GM12878 (cell line): Measurements from ENCODE around the gene PPIE. TPM values are rescaled to one million over a fixed set of nuclear protein-coding genes. Genes with fewer than 3 reads are reported as not detected.

Experiments
- CEBPB ChIP-seq, 2 experiments: fragments of 150-350 bp in 1 of 2; IDR thresholded peaks; 2 replicates each; pipeline ENCODE4 v1.6.1; 2012 to 2014; ENCODE audit warnings: low read depth in 2 of 2, low read length in 2 of 2, borderline replicate concordance in 1 of 2, inconsistent platforms in 1 of 2
- IKZF1 ChIP-seq: fragments of 450-650 bp; conservative IDR thresholded peaks from 2 replicates; pipeline ENCODE4 v1.6.1; 2017; ENCODE audit warnings: antibody characterized with exemption, mild to moderate bottlenecking
- JUND ChIP-seq: IDR thresholded peaks from 2 replicates; pipeline ENCODE4 v1.6.1; 2012; ENCODE audit warnings: low read depth, mild to moderate bottlenecking, low read length, improper control_type of control experiment, moderate library complexity
- KDM1A ChIP-seq: fragments of 200-600 bp; sonication (generic); IDR thresholded peaks from 2 replicates; pipeline ENCODE4 v1.6.1; 2016; ENCODE audit warnings: borderline replicate concordance
- NFXL1 ChIP-seq: fragments of 450-650 bp; IDR thresholded peaks from 2 replicates; pipeline ENCODE4 v1.6.1; 2017; ENCODE audit warnings: antibody characterized with exemption, mild to moderate bottlenecking, borderline replicate concordance
- NFYB ChIP-seq: IDR thresholded peaks from 2 replicates; pipeline ENCODE4 v1.6.1; 2011; ENCODE audit warnings: low read depth, mild to moderate bottlenecking, low read length, improper control_type of control experiment, moderate library complexity; ENCODE audit not compliant: insufficient read depth
- NR2C2 ChIP-seq: IDR thresholded peaks from 2 replicates; pipeline ENCODE4 v1.6.1; 2011; ENCODE audit warnings: borderline replicate concordance, low read depth; ENCODE audit not compliant: control insufficient read depth, insufficient read length
- PAX8 ChIP-seq: fragments of 450-650 bp; IDR thresholded peaks from 2 replicates; pipeline ENCODE4 v1.6.1; 2017; ENCODE audit warnings: mild to moderate bottlenecking, moderate library complexity
- RFX5 ChIP-seq: IDR thresholded peaks from 2 replicates; pipeline ENCODE4 v1.6.1; 2011; ENCODE audit warnings: low read depth, low read length, improper control_type of control experiment
- SMAD1 ChIP-seq: fragments of 450-650 bp; IDR thresholded peaks from 2 replicates; pipeline ENCODE4 v1.6.1; 2018; ENCODE audit warnings: mild to moderate bottlenecking, low read depth; ENCODE audit not compliant: partially characterized antibody
- SMARCA5 ChIP-seq: fragments of 450-650 bp; IDR thresholded peaks from 2 replicates; pipeline ENCODE4 v1.6.1; 2017; ENCODE audit warnings: mild to moderate bottlenecking
- STAT1 ChIP-seq: fragments of 450-650 bp; conservative IDR thresholded peaks from 2 replicates; pipeline ENCODE4 v1.6.1; 2014; ENCODE audit warnings: antibody characterized with exemption, mild to moderate bottlenecking
- polyA plus RNA-seq, 11 experiments: library from polyadenylated mRNA; depleted of rRNA in 4 of 11; unstranded in 6 of 11; stranded (reverse) in 5 of 11; fragments of >200 nt; fragmentation: Nextera tagmentation in 4 of 11; fragmentation: Illumina TruSeq in 1 of 11; extraction: Ambion mirVana in 4 of 11; extraction: Trizol in 1 of 11; gene quantifications; 1 replicate in 1 of 11; 2 replicates in 10 of 11; pipeline versions ENCODE4 v1.2.1 to v1.2.3, GENCODE V29; 2011 to 2016; ENCODE audit warnings: inconsistent platforms in 2 of 11, missing spikeins in 2 of 11, low read depth in 1 of 11
- total RNA-seq, 4 experiments: library from RNA; depleted of rRNA in 3 of 4; stranded (reverse); fragments of >200 nt in 3 of 4; fragmentation: Illumina TruSeq in 1 of 4; extraction: Trizol in 1 of 4; gene quantifications; 2 replicates each; pipeline versions ENCODE4 v1.2.1 to v1.2.3, GENCODE V29; 2013 to 2021
- TF ChIP-seq, protein P1 (sequence below): fragments of 450-650 bp; IDR thresholded peaks from 2 replicates; pipeline ENCODE4 v1.6.1; 2017; ENCODE audit warnings: mild to moderate bottlenecking, moderate library complexity
- TF ChIP-seq, protein P2 (sequence below): fragments of 450-650 bp; IDR thresholded peaks from 2 replicates; pipeline ENCODE4 v1.6.1; 2017; ENCODE audit warnings: low read depth, mild to moderate bottlenecking, moderate library complexity
- TF ChIP-seq, protein P3 (sequence below): IDR thresholded peaks from 2 replicates; pipeline ENCODE4 v1.6.1; 2011; ENCODE audit warnings: mild to moderate bottlenecking, low read depth, low read length, moderate library complexity; ENCODE audit not compliant: insufficient replicate concordance
- TF ChIP-seq, protein P4 (sequence below): fragments of 450-650 bp; IDR thresholded peaks from 2 replicates; pipeline ENCODE4 v1.6.1; 2017; ENCODE audit warnings: antibody characterized with exemption, mild to moderate bottlenecking, moderate library complexity

PPIE gene
- total and polyA plus RNA-seq, 10 of the 15 experiments (the other 5 are each of a cell fraction or from before 2014, with no cell fraction given), result 36.6 to 163 (median 70.1) TPM

DNA sequence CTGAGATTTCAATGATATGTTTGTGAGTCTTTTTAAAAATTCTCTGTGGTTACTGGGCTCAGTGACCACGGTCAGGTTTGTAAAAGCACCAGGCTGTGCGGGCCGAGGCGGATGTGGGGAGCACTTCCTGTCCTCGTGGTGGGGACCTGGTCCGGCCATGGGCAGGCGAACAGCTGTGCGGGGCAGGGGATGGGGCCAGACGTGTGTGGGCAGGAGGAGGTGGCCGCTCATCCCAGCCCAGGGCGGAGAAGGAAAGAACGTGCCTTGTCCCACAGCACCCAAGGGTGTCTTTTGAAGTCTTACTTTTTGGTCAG lies 37.7 kb downstream of the PPIE start (continued):
- TF ChIP-seq, protein P1, sequence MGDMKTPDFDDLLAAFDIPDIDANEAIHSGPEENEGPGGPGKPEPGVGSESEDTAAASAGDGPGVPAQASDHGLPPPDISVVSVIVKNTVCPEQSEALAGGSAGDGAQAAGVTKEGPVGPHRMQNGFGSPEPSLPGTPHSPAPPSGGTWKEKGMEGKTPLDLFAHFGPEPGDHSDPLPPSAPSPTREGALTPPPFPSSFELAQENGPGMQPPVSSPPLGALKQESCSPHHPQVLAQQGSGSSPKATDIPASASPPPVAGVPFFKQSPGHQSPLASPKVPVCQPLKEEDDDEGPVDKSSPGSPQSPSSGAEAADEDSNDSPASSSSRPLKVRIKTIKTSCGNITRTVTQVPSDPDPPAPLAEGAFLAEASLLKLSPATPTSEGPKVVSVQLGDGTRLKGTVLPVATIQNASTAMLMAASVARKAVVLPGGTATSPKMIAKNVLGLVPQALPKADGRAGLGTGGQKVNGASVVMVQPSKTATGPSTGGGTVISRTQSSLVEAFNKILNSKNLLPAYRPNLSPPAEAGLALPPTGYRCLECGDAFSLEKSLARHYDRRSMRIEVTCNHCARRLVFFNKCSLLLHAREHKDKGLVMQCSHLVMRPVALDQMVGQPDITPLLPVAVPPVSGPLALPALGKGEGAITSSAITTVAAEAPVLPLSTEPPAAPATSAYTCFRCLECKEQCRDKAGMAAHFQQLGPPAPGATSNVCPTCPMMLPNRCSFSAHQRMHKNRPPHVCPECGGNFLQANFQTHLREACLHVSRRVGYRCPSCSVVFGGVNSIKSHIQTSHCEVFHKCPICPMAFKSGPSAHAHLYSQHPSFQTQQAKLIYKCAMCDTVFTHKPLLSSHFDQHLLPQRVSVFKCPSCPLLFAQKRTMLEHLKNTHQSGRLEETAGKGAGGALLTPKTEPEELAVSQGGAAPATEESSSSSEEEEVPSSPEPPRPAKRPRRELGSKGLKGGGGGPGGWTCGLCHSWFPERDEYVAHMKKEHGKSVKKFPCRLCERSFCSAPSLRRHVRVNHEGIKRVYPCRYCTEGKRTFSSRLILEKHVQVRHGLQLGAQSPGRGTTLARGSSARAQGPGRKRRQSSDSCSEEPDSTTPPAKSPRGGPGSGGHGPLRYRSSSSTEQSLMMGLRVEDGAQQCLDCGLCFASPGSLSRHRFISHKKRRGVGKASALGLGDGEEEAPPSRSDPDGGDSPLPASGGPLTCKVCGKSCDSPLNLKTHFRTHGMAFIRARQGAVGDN, result 0 out of 2 replicates have a peak, but pooled peaks have one; percentile 43
- TF ChIP-seq RFX5 (no peak), IKZF1 (peak; percentile 56; the same call in 1 of the 2 replicates), JUND (no peak), NFXL1 (no peak), NR2C2 (no peak), NFYB (no peak), SMARCA5 (no peak), PAX8 (no peak), KDM1A (no peak), STAT1 (no peak), SMAD1 (no peak), CEBPB (IDR thresholded peaks at IDR 0.05; ENCODE audit: borderline replicate concordance in 1 of 2, low read depth in 2 of 2, low read length in 2 of 2) (no peak)
- TF ChIP-seq, protein P2, sequence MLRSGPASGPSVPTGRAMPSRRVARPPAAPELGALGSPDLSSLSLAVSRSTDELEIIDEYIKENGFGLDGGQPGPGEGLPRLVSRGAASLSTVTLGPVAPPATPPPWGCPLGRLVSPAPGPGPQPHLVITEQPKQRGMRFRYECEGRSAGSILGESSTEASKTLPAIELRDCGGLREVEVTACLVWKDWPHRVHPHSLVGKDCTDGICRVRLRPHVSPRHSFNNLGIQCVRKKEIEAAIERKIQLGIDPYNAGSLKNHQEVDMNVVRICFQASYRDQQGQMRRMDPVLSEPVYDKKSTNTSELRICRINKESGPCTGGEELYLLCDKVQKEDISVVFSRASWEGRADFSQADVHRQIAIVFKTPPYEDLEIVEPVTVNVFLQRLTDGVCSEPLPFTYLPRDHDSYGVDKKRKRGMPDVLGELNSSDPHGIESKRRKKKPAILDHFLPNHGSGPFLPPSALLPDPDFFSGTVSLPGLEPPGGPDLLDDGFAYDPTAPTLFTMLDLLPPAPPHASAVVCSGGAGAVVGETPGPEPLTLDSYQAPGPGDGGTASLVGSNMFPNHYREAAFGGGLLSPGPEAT, result peak; percentile 32; the same call in 1 of the 2 replicates
- TF ChIP-seq, protein P3, sequence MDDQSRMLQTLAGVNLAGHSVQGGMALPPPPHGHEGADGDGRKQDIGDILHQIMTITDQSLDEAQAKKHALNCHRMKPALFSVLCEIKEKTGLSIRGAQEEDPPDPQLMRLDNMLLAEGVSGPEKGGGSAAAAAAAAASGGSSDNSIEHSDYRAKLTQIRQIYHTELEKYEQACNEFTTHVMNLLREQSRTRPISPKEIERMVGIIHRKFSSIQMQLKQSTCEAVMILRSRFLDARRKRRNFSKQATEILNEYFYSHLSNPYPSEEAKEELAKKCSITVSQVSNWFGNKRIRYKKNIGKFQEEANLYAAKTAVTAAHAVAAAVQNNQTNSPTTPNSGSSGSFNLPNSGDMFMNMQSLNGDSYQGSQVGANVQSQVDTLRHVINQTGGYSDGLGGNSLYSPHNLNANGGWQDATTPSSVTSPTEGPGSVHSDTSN, result no peak
- TF ChIP-seq, protein P4, sequence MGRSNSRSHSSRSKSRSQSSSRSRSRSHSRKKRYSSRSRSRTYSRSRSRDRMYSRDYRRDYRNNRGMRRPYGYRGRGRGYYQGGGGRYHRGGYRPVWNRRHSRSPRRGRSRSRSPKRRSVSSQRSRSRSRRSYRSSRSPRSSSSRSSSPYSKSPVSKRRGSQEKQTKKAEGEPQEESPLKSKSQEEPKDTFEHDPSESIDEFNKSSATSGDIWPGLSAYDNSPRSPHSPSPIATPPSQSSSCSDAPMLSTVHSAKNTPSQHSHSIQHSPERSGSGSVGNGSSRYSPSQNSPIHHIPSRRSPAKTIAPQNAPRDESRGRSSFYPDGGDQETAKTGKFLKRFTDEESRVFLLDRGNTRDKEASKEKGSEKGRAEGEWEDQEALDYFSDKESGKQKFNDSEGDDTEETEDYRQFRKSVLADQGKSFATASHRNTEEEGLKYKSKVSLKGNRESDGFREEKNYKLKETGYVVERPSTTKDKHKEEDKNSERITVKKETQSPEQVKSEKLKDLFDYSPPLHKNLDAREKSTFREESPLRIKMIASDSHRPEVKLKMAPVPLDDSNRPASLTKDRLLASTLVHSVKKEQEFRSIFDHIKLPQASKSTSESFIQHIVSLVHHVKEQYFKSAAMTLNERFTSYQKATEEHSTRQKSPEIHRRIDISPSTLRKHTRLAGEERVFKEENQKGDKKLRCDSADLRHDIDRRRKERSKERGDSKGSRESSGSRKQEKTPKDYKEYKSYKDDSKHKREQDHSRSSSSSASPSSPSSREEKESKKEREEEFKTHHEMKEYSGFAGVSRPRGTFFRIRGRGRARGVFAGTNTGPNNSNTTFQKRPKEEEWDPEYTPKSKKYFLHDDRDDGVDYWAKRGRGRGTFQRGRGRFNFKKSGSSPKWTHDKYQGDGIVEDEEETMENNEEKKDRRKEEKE, result no peak
